H1 (cell line): ENCODE measurements around the gene KAZALD1. TPM values are rescaled to one million over a fixed set of nuclear protein-coding genes. Genes with fewer than 3 reads are reported as not detected.

Experiments used
- CTCF ChIA-PET: fragments of 300-600 bp; sonication (Branson Sonifier 250); formaldehyde crosslinking; loops from one replicate; lab custom pipeline; 2021; ENCODE audit not compliant: partially characterized antibody; lab: Charles Lee
- POLR2A ChIA-PET: fragments of 300-600 bp; sonication (Branson Sonifier 250); formaldehyde crosslinking; loops from one replicate; lab custom pipeline; 2021; ENCODE audit warnings: inconsistent platforms; ENCODE audit not compliant: partially characterized antibody; lab: Charles Lee
- DNase-seq, 2 experiments: peaks; one replicate each; pipeline versions ENCODE4 v3.0.0 to v3.0.0-alpha.2; 2010 to 2022; ENCODE audit warnings: low spot score in 2 of 2, low read depth in 1 of 2, mixed read lengths in 1 of 2
- FAIRE-seq: peaks from 2 replicates; lab custom pipeline; 2011; peaks lifted over from hg19 to GRCh38; lab: Jason Lieb, UNC
- H2AFZ ChIP-seq: 2 replicates; pipeline ENCODE4 v1.8.1; 2012; ENCODE audit warnings: low read length, inconsistent platforms
- H2AK5ac ChIP-seq: 2 replicates; pipeline ENCODE4 v1.6.1; 2013; ENCODE audit warnings: low read depth, low read length
- H2BK120ac ChIP-seq: replicated peaks from 2 replicates; pipeline ENCODE3; 2013; ENCODE audit warnings: low read depth, low read length, inconsistent platforms
- H2BK12ac ChIP-seq: 2 replicates; pipeline ENCODE4 v1.6.1; 2013; ENCODE audit warnings: low read depth, low read length
- H2BK15ac ChIP-seq: 2 replicates; pipeline ENCODE4 v1.6.1; 2013; ENCODE audit warnings: low read length
- H2BK20ac ChIP-seq: 2 replicates; pipeline ENCODE4 v1.6.1; 2013; ENCODE audit warnings: low read length
- H2BK5ac ChIP-seq: 2 replicates; pipeline ENCODE4 v1.6.1; 2013; ENCODE audit warnings: low read depth, low read length
- H3K14ac ChIP-seq: 2 replicates; pipeline ENCODE4 v1.6.1; 2013; ENCODE audit warnings: inconsistent platforms; ENCODE audit not compliant: insufficient read length
- H3K18ac ChIP-seq: 2 replicates; pipeline ENCODE4 v1.6.1; 2013; ENCODE audit warnings: low read length; ENCODE audit errors: extremely low read depth
- H3K23ac ChIP-seq: 2 replicates; pipeline ENCODE4 v1.6.1; 2013; ENCODE audit warnings: inconsistent platforms; ENCODE audit not compliant: insufficient read length
- H3K23me2 ChIP-seq: 2 replicates; pipeline ENCODE4 v1.6.1; 2013; ENCODE audit warnings: low read depth, low read length
- H3K27ac ChIP-seq: 2 replicates; pipeline ENCODE4 v1.6.1; 2011; ENCODE audit warnings: low read depth, low read length, inconsistent platforms
- H3K27me3 ChIP-seq, 4 experiments: replicated peaks in 1 of 4; 1 replicate in 1 of 4; 2 replicates in 3 of 4; pipeline versions ENCODE4 v1.6.1 to v1.8.1; 2011 to 2013; ENCODE audit warnings: low read length in 3 of 4, mild to moderate bottlenecking in 3 of 4, inconsistent platforms in 2 of 4, mixed read lengths in 2 of 4, moderate library complexity in 1 of 4; ENCODE audit not compliant: control insufficient read depth in 3 of 4, insufficient read depth in 3 of 4; ENCODE audit errors: extremely low read depth in 1 of 4
- H3K36me3 ChIP-seq, 4 experiments: 2 replicates each; pipeline versions ENCODE4 v1.6.1 to v1.8.1; 2011 to 2013; ENCODE audit warnings: mild to moderate bottlenecking in 4 of 4, low read length in 3 of 4, moderate library complexity in 2 of 4, control low read depth in 1 of 4, inconsistent platforms in 1 of 4; ENCODE audit not compliant: insufficient read depth in 4 of 4, control insufficient read depth in 2 of 4
- H3K4ac ChIP-seq: replicated peaks from 2 replicates; pipeline ENCODE3; 2013; ENCODE audit warnings: low read length, low read depth, mixed read lengths, inconsistent platforms; ENCODE audit not compliant: insufficient read length
- H3K4me1 ChIP-seq, 4 experiments: replicated peaks in 1 of 4; 1 replicate in 1 of 4; 2 replicates in 3 of 4; pipeline versions ENCODE4 v1.6.1 to v1.8.1; 2011 to 2013; ENCODE audit warnings: low read length in 3 of 4, inconsistent platforms in 2 of 4, mixed read lengths in 1 of 4; ENCODE audit not compliant: insufficient read depth in 4 of 4, control insufficient read depth in 3 of 4
- H3K4me2 ChIP-seq, 2 experiments: 2 replicates each; pipeline versions ENCODE4 v1.6.1 to v1.8.1; 2011 to 2013; ENCODE audit warnings: low read depth in 2 of 2, low read length in 2 of 2, control low read depth in 1 of 2, inconsistent platforms in 1 of 2, mild to moderate bottlenecking in 1 of 2; ENCODE audit not compliant: insufficient read depth in 1 of 2
- H3K4me3 ChIP-seq, 4 experiments: fragments of 200-600, 300-600 bp in 1 of 4; sonication (generic), shearing (Covaris generic), sonication (Bioruptor Twin) in 1 of 4; 2 replicates each; pipeline versions ENCODE4 v1.5.1 to v1.8.1; 2011 to 2016; ENCODE audit warnings: low read length in 4 of 4, low read depth in 3 of 4, control low read depth in 2 of 4, inconsistent platforms in 2 of 4, mild to moderate bottlenecking in 2 of 4, mixed read lengths in 1 of 4, moderate library complexity in 1 of 4; ENCODE audit not compliant: insufficient read depth in 2 of 4; ENCODE audit errors: extremely low read depth in 1 of 4
- H3K56ac ChIP-seq: replicated peaks from 2 replicates; pipeline ENCODE3; 2013; ENCODE audit warnings: low read depth, mild to moderate bottlenecking, mixed read lengths, low read length, inconsistent platforms; ENCODE audit not compliant: insufficient read length
- H3K79me1 ChIP-seq: 2 replicates; pipeline ENCODE4 v1.6.1; 2013; ENCODE audit warnings: low read depth, low read length, control low read depth
- H3K79me2 ChIP-seq, 2 experiments: 2 replicates each; pipeline versions ENCODE4 v1.6.1 to v1.8.1; 2012 to 2013; ENCODE audit warnings: low read length in 2 of 2, mild to moderate bottlenecking in 2 of 2, inconsistent platforms in 1 of 2; ENCODE audit not compliant: insufficient read depth in 2 of 2, control insufficient read depth in 1 of 2
- H3K9ac ChIP-seq, 4 experiments: replicated peaks in 1 of 4; 1 replicate in 1 of 4; 2 replicates in 3 of 4; pipeline versions ENCODE4 v1.6.1 to v1.8.1; 2011 to 2013; ENCODE audit warnings: low read depth in 3 of 4, low read length in 3 of 4, control low read depth in 2 of 4, mild to moderate bottlenecking in 2 of 4, moderate library complexity in 2 of 4, inconsistent platforms in 1 of 4; ENCODE audit errors: extremely low read depth in 1 of 4
- H3K9me3 ChIP-seq, 2 experiments: 2 replicates each; pipeline versions ENCODE4 v1.6.1 to v1.8.1; 2012 to 2013; ENCODE audit warnings: mild to moderate bottlenecking in 2 of 2, moderate library complexity in 2 of 2, control low read depth in 1 of 2, inconsistent platforms in 1 of 2, low read depth in 1 of 2, low read length in 1 of 2, mixed read lengths in 1 of 2; ENCODE audit not compliant: insufficient read depth in 2 of 2
- H4K20me1 ChIP-seq, 2 experiments: replicated peaks in 1 of 2; 2 replicates each; pipeline versions ENCODE3 to v1.8.1; 2011 to 2013; ENCODE audit warnings: inconsistent platforms in 2 of 2, low read length in 2 of 2, mild to moderate bottlenecking in 1 of 2; ENCODE audit not compliant: insufficient read depth in 2 of 2, control insufficient read depth in 1 of 2
- H4K5ac ChIP-seq: 2 replicates; pipeline ENCODE4 v1.6.1; 2013; ENCODE audit warnings: low read length, low read depth, mixed read lengths, inconsistent platforms; ENCODE audit not compliant: insufficient read length
- H4K8ac ChIP-seq: 2 replicates; pipeline ENCODE4 v1.8.0; 2013; ENCODE audit warnings: mild to moderate bottlenecking, moderate library complexity, low read length, inconsistent platforms; ENCODE audit not compliant: insufficient read depth; ENCODE audit errors: extremely low read depth
- H4K91ac ChIP-seq: replicated peaks from 2 replicates; pipeline ENCODE3; 2013; ENCODE audit warnings: low read length, mixed read lengths, inconsistent platforms; ENCODE audit not compliant: insufficient read length
- BACH1 ChIP-seq: IDR thresholded peaks from 2 replicates; pipeline ENCODE4 v1.6.1; 2012; ENCODE audit warnings: low read length, improper control_type of control experiment
- EP300 ChIP-seq, 2 experiments: IDR thresholded peaks; 1 replicate in 1 of 2; 2 replicates in 1 of 2; pipeline ENCODE4 v1.6.1; 2011 to 2012; ENCODE audit warnings: low read depth in 2 of 2, low read length in 2 of 2, mild to moderate bottlenecking in 2 of 2, borderline replicate concordance in 1 of 2, inconsistent platforms in 1 of 2, moderate library complexity in 1 of 2
- JUN ChIP-seq: IDR thresholded peaks from 2 replicates; pipeline ENCODE4 v1.6.1; 2011; ENCODE audit warnings: low read depth, mild to moderate bottlenecking, improper control_type of control experiment, low read length
- NRF1 ChIP-seq: IDR thresholded peaks from 2 replicates; pipeline ENCODE4 v1.6.1; 2011; ENCODE audit warnings: mild to moderate bottlenecking, low read depth, low read length, improper control_type of control experiment
- PHF8 ChIP-seq: fragments of 200-600 bp; sonication (generic); conservative IDR thresholded peaks from 2 replicates; pipeline ENCODE4 v1.7.1; 2012; ENCODE audit warnings: low read depth, mild to moderate bottlenecking, inconsistent platforms, low read length, moderate library complexity
- POLR2A ChIP-seq, 2 experiments: IDR thresholded peaks; 1 replicate in 1 of 2; 2 replicates in 1 of 2; pipeline ENCODE4 v1.6.1; 2011; ENCODE audit warnings: low read depth in 2 of 2, low read length in 2 of 2, mild to moderate bottlenecking in 2 of 2; ENCODE audit errors: control extremely low read depth in 1 of 2
- RFX5 ChIP-seq: IDR thresholded peaks from 2 replicates; pipeline ENCODE4 v1.6.1; 2011; ENCODE audit warnings: low read depth, low read length, improper control_type of control experiment, borderline replicate concordance
- SUZ12 ChIP-seq: fragments of 200-600 bp; sonication (generic); IDR thresholded peaks from 2 replicates; pipeline ENCODE4 v1.6.1; 2012; ENCODE audit warnings: mild to moderate bottlenecking, inconsistent platforms, low read length, moderate library complexity, mixed read lengths
- TAF7 ChIP-seq: optimal IDR thresholded peaks from 2 replicates; pipeline ENCODE3; 2011; ENCODE audit warnings: low read depth, mild to moderate bottlenecking, inconsistent platforms, low read length, moderate library complexity, borderline replicate concordance
- WGBS, 2 experiments: shearing (Covaris generic) in 1 of 2; methylation state at CpG; one replicate each; pipeline versions ENCODE4 v1.1.6 to v1.1.7; 2013 to 2015; ENCODE audit warnings: low lambda C conversion rate in 2 of 2, mixed read lengths in 2 of 2, inconsistent platforms in 1 of 2, low coverage in 1 of 2, missing lambda C conversion rate in 1 of 2; ENCODE audit not compliant: insufficient replicate concordance in 2 of 2, insufficient coverage in 1 of 2, insufficient read length in 1 of 2; ENCODE audit errors: extremely low coverage in 1 of 2, missing lambda C conversion rate in 1 of 2; 5-methylcytosine and 5-hydroxymethylcytosine counted together
- polyA plus RNA-seq, 7 experiments: library from polyadenylated mRNA; depleted of rRNA in 3 of 7; stranded (reverse) in 5 of 7; unstranded in 2 of 7; fragments of >200 nt in 5 of 7; fragments of 200-250 nt in 2 of 7; gene quantifications; 1 replicate in 5 of 7; 2 replicates in 1 of 7; 4 replicates in 1 of 7; pipeline versions ENCODE4 v1.2.1 to v1.2.3, GENCODE V29; 2011 to 2013; ENCODE audit warnings: missing spikeins in 2 of 7, mixed read lengths in 2 of 7
- total RNA-seq: library from RNA; stranded (reverse); fragmentation: NEBNext Ultra II Directional; extraction: Animal tissue kit (Norgen Biotek cat#: 25700); gene quantifications from 2 replicates; pipeline ENCODE4 v1.2.1, GENCODE V29; 2021
- TF ChIP-seq, protein P1 (sequence below): IDR thresholded peaks from 2 replicates; pipeline ENCODE4 v1.6.1; 2012; ENCODE audit warnings: low read length, inconsistent platforms

The KAZALD1 gene
- total and polyA plus RNA-seq, 2 of the 8 experiments (the other 6 are each of a cell fraction or from before 2014, with no cell fraction given), result 0.65 to 1.9 TPM

DNA sequence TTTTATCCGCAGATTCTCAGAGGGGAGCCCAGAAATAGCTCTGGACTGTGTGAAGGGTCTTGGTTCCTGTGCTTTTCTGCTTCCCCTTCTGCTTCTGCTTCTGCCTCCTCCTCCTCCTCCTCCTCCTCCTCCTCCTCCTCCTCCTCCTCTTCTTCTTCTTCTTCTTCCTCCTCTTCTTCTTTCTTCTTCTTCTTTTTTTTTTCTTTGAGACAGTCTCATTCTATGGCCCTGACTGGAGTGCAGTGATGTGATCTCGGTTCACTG, 42.4 kb upstream of the KAZALD1 start:
- no peak overlapping the region for H2BK5ac ChIP-seq
- no peak overlapping the region for H2AK5ac ChIP-seq
- POLR2A ChIA-PET, result interaction anchor here (0.7 to 6.5 kb wide), 6 partner anchors 10 to 76 kb away, joined by 3 to 81 read pairs (median 6); partner anchors contain the start of genes LZTS2, MRPL43, PDZD7 and SFXN3
- peaks cover 0 to 1% of the 10 kb centered on the region in 2 experiments for H4K20me1 ChIP-seq
- H3K56ac ChIP-seq, result no peak overlapping the region
- no peak overlapping the region for H4K8ac ChIP-seq
- H4K5ac ChIP-seq, result no peak overlapping the region
- no peaks in the 10 kb centered on the region for H3K36me3 ChIP-seq
- peak overlapping the region in 1 of 4 experiments; percentile 59; a peak in 2 of 8 replicates for H3K4me3 ChIP-seq
- H3K18ac ChIP-seq, result no peak overlapping the region
- peak overlapping the region; percentile 86 to 89; a peak in 3 of 4 replicates for H3K4me2 ChIP-seq
- no peak overlapping the region for H3K9ac ChIP-seq
- H2BK120ac ChIP-seq, result no peak overlapping the region
- FAIRE-seq, result no peak
- CTCF ChIA-PET, result interaction anchor here (0.6 to 7.2 kb wide), 29 partner anchors 8 to 1914 kb away, joined by 3 to 464 read pairs (median 4); partner anchors contain the start of genes KAZALD1, LZTS2, MRPL43 and PDZD7
- DNase-seq, result no peak
- no peak overlapping the region for H2AFZ ChIP-seq
- 37% methylated on average over 2 of the region's 2 CpGs; no CpG with 5 or more reads in 1 of the 2 experiments for WGBS, 2 experiments
- H3K27ac ChIP-seq, result no peak overlapping the region
- H4K91ac ChIP-seq, result no peak overlapping the region
- H3K79me1 ChIP-seq, result no peaks in the 10 kb centered on the region
- H2BK15ac ChIP-seq, result no peak overlapping the region
- no peak overlapping the region for H3K4ac ChIP-seq
- H2BK20ac ChIP-seq, result no peak overlapping the region
- H3K4me1 ChIP-seq, result peaks cover 0 to 10% (median 5%) of the 10 kb centered on the region in 4 experiments; a peak in 4 of 7 replicates
- H3K9me3 ChIP-seq, result no peaks in the 10 kb centered on the region
- no peaks in the 10 kb centered on the region for H3K79me2 ChIP-seq
- no peak overlapping the region for H3K14ac ChIP-seq
- H2BK12ac ChIP-seq, result no peak overlapping the region
- H3K23ac ChIP-seq, result no peak overlapping the region
- H3K23me2 ChIP-seq, result peaks cover 11% of the 10 kb centered on the region; the same call in 1 of the 2 replicates
- peaks cover 14 to 42% (median 32%) of the 10 kb centered on the region in 4 experiments for H3K27me3 ChIP-seq
- TF ChIP-seq JUN (no peak), SUZ12 (no peak), PHF8 (no peak), POLR2A (IDR thresholded peaks at IDR 0.05; ENCODE audit: control extremely low read depth in 1 of 2, low read depth in 2 of 2, low read length in 2 of 2) (no peak), BACH1 (no peak), NRF1 (no peak), EP300 (IDR thresholded peaks at IDR 0.05; ENCODE audit: borderline replicate concordance in 1 of 2, low read depth in 2 of 2, low read length in 2 of 2) (no peak), TAF7 (no peak), RFX5 (no peak)
- TF ChIP-seq, protein P1, sequence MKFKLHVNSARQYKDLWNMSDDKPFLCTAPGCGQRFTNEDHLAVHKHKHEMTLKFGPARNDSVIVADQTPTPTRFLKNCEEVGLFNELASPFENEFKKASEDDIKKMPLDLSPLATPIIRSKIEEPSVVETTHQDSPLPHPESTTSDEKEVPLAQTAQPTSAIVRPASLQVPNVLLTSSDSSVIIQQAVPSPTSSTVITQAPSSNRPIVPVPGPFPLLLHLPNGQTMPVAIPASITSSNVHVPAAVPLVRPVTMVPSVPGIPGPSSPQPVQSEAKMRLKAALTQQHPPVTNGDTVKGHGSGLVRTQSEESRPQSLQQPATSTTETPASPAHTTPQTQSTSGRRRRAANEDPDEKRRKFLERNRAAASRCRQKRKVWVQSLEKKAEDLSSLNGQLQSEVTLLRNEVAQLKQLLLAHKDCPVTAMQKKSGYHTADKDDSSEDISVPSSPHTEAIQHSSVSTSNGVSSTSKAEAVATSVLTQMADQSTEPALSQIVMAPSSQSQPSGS, result no peak
